CD14-positive monocyte (primary cell): ENCODE measurements around the gene TKFC. TPM values are rescaled to one million over a fixed set of nuclear protein-coding genes. Genes with fewer than 3 reads are reported as not detected.

Experiments
- DNase-seq, 3 donors: peaks; one replicate each; pipeline ENCODE4 v3.0.0-alpha.2; 2011 to 2022
- H2AFZ ChIP-seq: 2 replicates; pipeline ENCODE4 v1.6.0; 2012; ENCODE audit warnings: mild to moderate bottlenecking, low read depth, low read length, inconsistent platforms; ENCODE audit not compliant: insufficient read depth, poor library complexity, severe bottlenecking
- H3K27ac ChIP-seq, 2 donors: 1 replicate in 1 of 2; 2 replicates in 1 of 2; pipeline ENCODE4 v1.5.1; 2012 to 2013; ENCODE audit warnings: low read length in 2 of 2, control low read depth in 1 of 2, inconsistent platforms in 1 of 2, low read depth in 1 of 2, mild to moderate bottlenecking in 1 of 2
- H3K27me3 ChIP-seq, 2 donors: one replicate each; pipeline versions ENCODE4 v1.6.0 to v1.6.1; 2011 to 2013; ENCODE audit warnings: low read length in 2 of 2; ENCODE audit not compliant: control insufficient read depth in 2 of 2, insufficient read depth in 2 of 2
- H3K36me3 ChIP-seq, 2 donors: replicated peaks in 1 of 2; 1 replicate in 1 of 2; 2 replicates in 1 of 2; pipeline versions ENCODE4 v1.5.1 to v1.6.1; 2012 to 2013; ENCODE audit warnings: low read length in 2 of 2, control low read depth in 1 of 2, inconsistent platforms in 1 of 2, mild to moderate bottlenecking in 1 of 2; ENCODE audit not compliant: insufficient read depth in 2 of 2, control insufficient read depth in 1 of 2
- H3K4me1 ChIP-seq, 2 donors: 1 replicate in 1 of 2; 2 replicates in 1 of 2; pipeline versions ENCODE4 v1.5.1 to v1.6.1; 2012 to 2013; ENCODE audit warnings: low read length in 2 of 2, control low read depth in 1 of 2, inconsistent platforms in 1 of 2, mild to moderate bottlenecking in 1 of 2, moderate library complexity in 1 of 2; ENCODE audit not compliant: insufficient read depth in 2 of 2, control insufficient read depth in 1 of 2
- H3K4me2 ChIP-seq: replicated peaks from 2 replicates; pipeline ENCODE3; 2012; ENCODE audit warnings: low read length, moderate library complexity, mild to moderate bottlenecking; ENCODE audit not compliant: poor library complexity, severe bottlenecking; ENCODE audit errors: extremely low read depth
- H3K4me3 ChIP-seq, 3 experiments: fragments of 200-600 bp in 1 of 3; sonication (generic) in 1 of 3; replicated peaks in 1 of 3; 1 replicate in 2 of 3; 2 replicates in 1 of 3; pipeline ENCODE4 v1.5.1; 2011 to 2013; ENCODE audit warnings: low read length in 3 of 3, mild to moderate bottlenecking in 3 of 3, control low read depth in 2 of 3, low read depth in 2 of 3, inconsistent platforms in 1 of 3, moderate library complexity in 1 of 3
- H3K79me2 ChIP-seq: 2 replicates; pipeline ENCODE4 v1.6.0; 2012; ENCODE audit warnings: mild to moderate bottlenecking, control low read depth, inconsistent platforms, low read length, moderate library complexity; ENCODE audit not compliant: insufficient read depth
- H3K9ac ChIP-seq: 2 replicates; pipeline ENCODE4 v1.6.0; 2017; ENCODE audit warnings: low read length, mild to moderate bottlenecking; ENCODE audit not compliant: insufficient read depth, poor library complexity, severe bottlenecking
- H3K9me3 ChIP-seq, 2 donors: replicated peaks in 1 of 2; 1 replicate in 1 of 2; 2 replicates in 1 of 2; pipeline versions ENCODE4 v1.5.1 to v1.6.1; 2012 to 2013; ENCODE audit warnings: low read length in 2 of 2, control low read depth in 1 of 2; ENCODE audit not compliant: control insufficient read depth in 1 of 2, insufficient read depth in 1 of 2
- H4K20me1 ChIP-seq: 2 replicates; pipeline ENCODE4 v1.6.0; 2012; ENCODE audit warnings: mild to moderate bottlenecking, low read length, control low read depth, moderate library complexity; ENCODE audit not compliant: insufficient read depth
- H3K27ac Mint-ChIP-seq, 7 donors: one replicate each; pipeline ENCODE4 v1.8.0; 2020; ENCODE audit warnings: mild to moderate bottlenecking in 7 of 7, mixed read lengths in 7 of 7, moderate library complexity in 6 of 7, inconsistent platforms in 2 of 7
- H3K27me3 Mint-ChIP-seq, 3 donors: one replicate each; pipeline ENCODE4 v1.8.0; 2021 to 2022; ENCODE audit warnings: low read depth in 3 of 3, mild to moderate bottlenecking in 3 of 3, mixed read lengths in 3 of 3, moderate library complexity in 3 of 3, inconsistent platforms in 1 of 3
- H3K36me3 Mint-ChIP-seq, 2 donors: one replicate each; pipeline ENCODE4 v1.8.0; 2020; ENCODE audit warnings: mixed read lengths in 2 of 2, inconsistent platforms in 1 of 2, mild to moderate bottlenecking in 1 of 2
- H3K4me1 Mint-ChIP-seq: one replicate; pipeline ENCODE4 v1.8.0; 2020; ENCODE audit warnings: mild to moderate bottlenecking, mixed read lengths
- H3K4me3 Mint-ChIP-seq, 2 donors: one replicate each; pipeline ENCODE4 v1.8.0; 2020; ENCODE audit warnings: mild to moderate bottlenecking in 2 of 2, mixed read lengths in 2 of 2, moderate library complexity in 1 of 2
- H3K9me3 Mint-ChIP-seq, 7 donors: one replicate each; pipeline ENCODE4 v1.8.0; 2020 to 2022; ENCODE audit warnings: mixed read lengths in 7 of 7, mild to moderate bottlenecking in 6 of 7, moderate library complexity in 6 of 7, inconsistent platforms in 2 of 7
- CTCF ChIP-seq: fragments of 200-600 bp; IDR thresholded peaks from one replicate; pipeline ENCODE4 v1.8.0; 2022; ENCODE audit warnings: antibody characterized with exemption, mild to moderate bottlenecking
- WGBS: methylation state at CpG from one replicate; pipeline ENCODE4 v1.1.5; 2013; ENCODE audit warnings: missing lambda C conversion rate; ENCODE audit not compliant: insufficient coverage; 5-methylcytosine and 5-hydroxymethylcytosine counted together
- intact Hi-C, 2 donors: fragments of 100-400 bp; cut with micrococcal nuclease; formaldehyde crosslinking; loops; one replicate each; pipeline versions ENCODE4 v1.15.0 to v1.15.1; 2023
- polyA plus RNA-seq, 3 donors: library from polyadenylated mRNA; depleted of rRNA in 1 of 3; unstranded in 2 of 3; stranded (reverse) in 1 of 3; fragments of 300-500 nt in 2 of 3; fragments of >200 nt in 1 of 3; fragmentation: Illumina TruSeq in 2 of 3; gene quantifications; 1 replicate in 2 of 3; 2 replicates in 1 of 3; pipeline ENCODE4 v1.2.3, GENCODE V29; 2012 to 2021

TKFC gene
- polyA plus RNA-seq, 3 donors: 29.5 to 40.8 (median 29.6) TPM

GRCh38 chr11:61350803-61351202 lies 17.8 kb downstream of the TKFC start:
- Mint-ChIP-seq H3K36me3 (peaks cover 76 to 92% of the 10 kb centered on the region in 2 donors), H3K4me1 (peaks cover 41% of the 10 kb centered on the region), H3K27ac (peak overlapping the region in 1 of 7 donors; percentile 41), H3K27me3 (peaks cover 0 to 3% (median 0%) of the 10 kb centered on the region in 3 donors), H3K9me3 (no peaks in the 10 kb centered on the region), H3K4me3 (no peak overlapping the region)
- no peak for TF ChIP-seq CTCF
- DNase-seq: no peak
- Histone ChIP-seq H3K36me3 (peaks cover 54 to 61% of the 10 kb centered on the region in 2 donors), H3K27ac (no peak overlapping the region), H3K9me3 (no peaks in the 10 kb centered on the region), H3K79me2 (no peaks in the 10 kb centered on the region), H2AFZ (no peak overlapping the region), H3K27me3 (no peaks in the 10 kb centered on the region), H3K9ac (no peak overlapping the region), H3K4me3 (no peak overlapping the region), H3K4me1 (peaks cover 23 to 29% of the 10 kb centered on the region in 2 donors), H3K4me2 (no peak overlapping the region), H4K20me1 (no peaks in the 10 kb centered on the region)
- WGBS: 100% methylated on average over 5 of the region's 8 CpGs
- intact Hi-C loops: no loop called here

GRCh38 chr11:61352038-61352437 lies 19.0 kb downstream of the TKFC start:
- H3K4me3 ChIP-seq: no peak overlapping the region
- DNase-seq: no peak
- Mint-ChIP-seq H3K27me3 (peaks cover 0 to 3% (median 0%) of the 10 kb centered on the region in 3 donors), H3K27ac (peak overlapping the region in 3 of 7 donors; percentile 8 to 26 (median 20)), H3K36me3 (peaks cover 71 to 87% of the 10 kb centered on the region in 2 donors), H3K9me3 (no peaks in the 10 kb centered on the region), H3K4me1 (peaks cover 39% of the 10 kb centered on the region), H3K4me3 (no peak overlapping the region)
- no peak for TF ChIP-seq CTCF
- H3K9me3 ChIP-seq: no peaks in the 10 kb centered on the region
- H3K4me2 ChIP-seq: no peak overlapping the region
- intact Hi-C loops: no loop called here
- no peaks in the 10 kb centered on the region for H3K27me3 ChIP-seq
- 82% methylated on average over 8 of the region's 8 CpGs for WGBS
- peaks cover 54 to 61% of the 10 kb centered on the region in 2 donors for H3K36me3 ChIP-seq
- no peaks in the 10 kb centered on the region for H3K79me2 ChIP-seq
- no peaks in the 10 kb centered on the region for H4K20me1 ChIP-seq
- no peak overlapping the region for H3K9ac ChIP-seq
- H2AFZ ChIP-seq: no peak overlapping the region
- H3K27ac ChIP-seq: no peak overlapping the region
- H3K4me1 ChIP-seq: peaks cover 31 to 34% of the 10 kb centered on the region in 2 donors
